Frontal cortex (tissue), 4 donors: Measurements from ENCODE around the gene SPAG16. TPM values are rescaled to one million over a fixed set of nuclear protein-coding genes. Genes with fewer than 3 reads are reported as not detected.

Experiments
- DNase-seq, 2 donors: peaks; one replicate each; pipeline ENCODE4 v3.0.0; 2012; ENCODE audit warnings: low spot score in 2 of 2
- FAIRE-seq: peaks from 2 replicates; lab custom pipeline; 2012; peaks lifted over from hg19 to GRCh38; lab: Jason Lieb, UNC
- total RNA-seq: library from RNA; depleted of rRNA; stranded (reverse); fragments of >200 nt; gene quantifications from one replicate; pipeline ENCODE4 v1.2.3, GENCODE V29; 2014
- donor health status: control.
- donor health status: control.
- donor health status: control.

The SPAG16 gene
- total RNA-seq, 1 donor from 2014 or later, result 87.6 TPM

DNA sequence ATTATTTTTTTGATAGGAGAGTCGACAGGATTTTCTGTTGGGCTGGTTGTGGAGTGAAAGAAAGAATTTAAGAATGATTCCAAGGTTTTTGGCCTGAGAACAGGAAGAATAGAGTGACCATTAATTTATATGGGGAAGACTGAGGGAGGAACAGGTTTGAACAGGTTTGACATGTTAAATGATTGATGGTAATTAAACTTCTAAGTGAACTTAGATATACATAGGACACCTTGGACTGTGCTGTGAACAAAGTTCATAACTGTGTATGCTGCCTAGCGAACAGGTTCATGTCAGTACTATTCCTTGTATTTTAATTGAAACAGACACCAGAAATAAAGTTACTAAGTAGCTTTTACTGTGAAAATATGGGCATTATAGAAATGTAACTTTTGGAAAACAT is 212.0 kb downstream of the SPAG16 start:
- DNase-seq, result no peak
- FAIRE-seq, result no peak

DNA sequence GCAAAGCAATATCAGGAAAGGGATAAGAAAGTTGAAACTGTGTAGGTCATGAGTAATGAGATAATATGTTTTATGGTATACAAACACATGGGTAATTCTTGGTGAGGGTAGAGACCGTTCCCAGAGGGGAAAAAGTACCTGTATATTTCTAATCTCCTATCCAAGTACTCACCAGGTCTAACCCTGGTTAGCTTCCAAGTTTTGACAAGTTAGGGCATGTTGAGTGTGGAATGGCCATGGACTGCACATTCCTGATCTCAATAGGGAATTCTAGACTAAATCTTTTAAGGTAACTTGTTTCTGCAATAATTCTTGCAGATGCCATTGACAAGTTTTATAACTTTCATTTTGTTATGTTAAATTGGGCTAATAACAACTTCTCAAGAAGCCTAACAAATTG is 216.6 kb downstream of the SPAG16 start:
- FAIRE-seq (no peak), DNase-seq (no peak)

DNA sequence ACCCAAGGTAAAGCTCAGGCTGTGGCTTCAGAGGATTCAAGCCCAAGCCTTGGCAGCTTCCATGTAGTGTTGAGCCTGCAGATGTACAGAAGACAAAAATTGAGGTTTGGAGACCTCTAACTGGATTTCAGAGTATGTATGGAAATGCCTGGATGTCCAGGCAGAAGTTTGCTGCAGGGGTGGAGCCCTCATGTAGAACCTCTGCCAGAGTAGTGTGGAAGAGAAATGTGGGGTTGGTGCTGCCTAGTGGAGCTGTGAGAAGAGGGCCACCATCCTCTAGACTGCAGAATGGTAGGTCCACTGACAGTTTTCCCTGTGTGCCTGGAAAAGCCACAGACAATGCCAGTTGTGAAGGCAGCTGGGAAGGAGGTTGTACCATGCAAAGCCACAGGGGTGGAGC is 239.9 kb downstream of the SPAG16 start:
- no peak for DNase-seq
- FAIRE-seq, result no peak

DNA sequence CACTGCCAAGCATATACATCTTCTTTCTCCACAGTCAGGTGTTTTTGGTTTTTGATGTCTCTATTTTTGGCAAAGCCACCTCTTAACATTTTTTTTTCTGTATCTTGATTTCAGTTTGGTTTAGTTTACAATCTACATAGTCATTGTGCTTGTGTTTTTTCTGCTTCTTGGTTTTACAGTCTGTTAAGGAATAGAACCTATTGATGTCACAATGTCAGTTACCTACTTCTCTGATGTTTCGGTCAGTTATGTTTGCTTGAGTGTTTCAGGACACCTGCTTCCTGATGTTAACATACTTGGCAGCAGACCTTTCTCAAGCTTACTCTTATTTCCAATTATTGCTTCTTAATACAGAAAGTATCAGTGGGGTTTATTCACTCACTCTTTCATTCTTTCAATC is 253.3 kb downstream of the SPAG16 start:
- FAIRE-seq (no peak), DNase-seq (no peak)

DNA sequence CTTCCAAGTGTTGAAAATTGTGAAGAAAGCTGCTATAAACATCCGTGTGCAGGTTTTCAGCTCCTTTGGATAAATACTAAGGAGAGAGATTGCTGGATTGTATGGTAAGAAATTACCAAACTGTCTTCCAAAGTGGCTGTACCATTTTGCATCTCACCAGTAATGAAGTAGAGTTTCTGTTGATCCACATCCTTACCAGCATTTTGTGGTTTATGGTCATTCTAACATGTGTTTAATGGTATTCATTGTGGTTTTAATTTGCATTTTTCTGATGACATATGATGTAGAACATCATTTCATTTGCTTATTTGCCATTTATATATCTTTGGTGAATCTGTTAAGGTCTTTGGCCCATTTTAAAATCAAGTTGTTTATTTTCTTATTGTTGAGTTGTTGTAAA is 260.7 kb downstream of the SPAG16 start:
- DNase-seq (no peak), FAIRE-seq (no peak)

DNA sequence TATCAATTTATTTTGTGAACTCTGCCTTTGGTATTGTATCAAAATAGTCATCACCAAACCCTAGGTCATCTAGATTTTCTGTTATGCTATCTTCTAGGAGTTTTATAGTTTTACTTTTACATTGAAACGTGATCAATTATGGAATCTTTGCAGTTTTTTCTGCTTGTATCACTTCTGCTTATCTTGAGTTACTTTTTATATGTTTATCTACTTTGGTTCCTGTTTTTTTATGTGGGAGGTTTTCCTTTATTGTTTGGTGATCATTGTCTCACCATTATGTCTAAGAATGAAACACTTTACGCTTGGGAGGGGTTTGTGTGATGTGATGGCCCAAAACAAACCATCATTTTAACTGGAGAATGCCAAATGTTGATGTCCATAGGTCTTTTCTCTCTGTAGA is 261.2 kb downstream of the SPAG16 start:
- DNase-seq, result no peak
- no peak for FAIRE-seq

DNA sequence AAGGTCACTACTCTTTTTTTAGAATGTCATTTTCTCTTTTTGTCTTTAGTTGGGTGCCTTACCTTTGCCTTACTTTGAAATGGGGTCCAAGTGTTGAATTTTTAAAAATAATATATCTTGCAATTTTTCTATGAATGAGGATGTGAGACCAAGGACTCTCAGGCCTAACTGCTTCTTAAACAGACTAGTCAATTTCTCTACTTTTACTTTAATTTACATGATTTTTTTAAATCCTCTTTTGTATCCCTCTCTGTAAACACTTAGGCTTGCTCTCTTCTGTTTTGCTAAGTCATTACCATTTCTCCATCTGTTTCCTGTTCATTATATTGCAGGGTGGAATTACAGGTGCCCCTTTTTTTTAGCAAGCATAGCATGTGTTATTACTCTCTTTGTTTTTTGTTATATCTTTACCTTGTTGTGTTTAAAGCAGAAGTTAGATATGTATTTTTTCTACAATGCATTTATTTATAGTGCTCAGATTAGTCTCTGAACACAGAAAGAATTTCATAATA is 261.8 kb downstream of the SPAG16 start:
- DNase-seq (no peak), FAIRE-seq (no peak)

DNA sequence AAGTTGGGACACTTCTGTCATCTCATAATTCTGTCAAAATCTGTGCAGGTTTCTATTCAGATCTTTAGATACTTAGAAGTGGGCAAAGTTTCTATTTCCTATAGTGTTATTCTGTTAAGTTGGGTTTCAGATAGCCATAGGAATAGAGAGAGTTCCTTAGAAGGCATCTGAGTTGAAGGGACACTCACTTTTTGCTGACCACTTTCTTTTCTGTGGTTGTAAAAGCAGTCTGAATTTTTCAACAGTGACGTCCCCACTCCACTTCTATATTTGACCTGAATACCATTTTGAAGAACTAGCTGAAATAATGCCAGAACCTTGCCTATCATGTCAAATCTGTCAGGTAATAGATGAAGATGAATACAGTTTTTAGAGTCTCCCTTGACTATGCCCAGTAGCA is 267.3 kb downstream of the SPAG16 start:
- no peak for FAIRE-seq
- DNase-seq, result no peak

DNA sequence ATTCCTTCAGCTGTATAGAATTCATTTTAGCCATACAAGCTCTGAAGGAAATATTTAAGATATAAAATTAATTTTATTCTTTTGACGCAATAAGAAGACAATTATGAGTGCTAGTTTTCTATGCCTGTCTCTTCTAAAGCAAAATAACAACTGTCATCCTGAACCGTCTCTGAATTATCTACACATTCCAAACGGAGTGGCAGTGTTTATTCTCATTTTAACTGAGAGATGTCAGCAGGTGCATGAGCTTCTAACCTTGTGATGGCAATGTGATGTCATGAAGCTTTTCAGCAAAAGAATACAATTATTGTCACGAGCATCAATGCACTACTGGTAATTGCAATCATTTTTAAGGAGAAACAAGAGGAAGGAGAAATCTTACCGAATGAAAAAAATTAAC is 274.8 kb downstream of the SPAG16 start:
- no peak for DNase-seq
- no peak for FAIRE-seq

DNA sequence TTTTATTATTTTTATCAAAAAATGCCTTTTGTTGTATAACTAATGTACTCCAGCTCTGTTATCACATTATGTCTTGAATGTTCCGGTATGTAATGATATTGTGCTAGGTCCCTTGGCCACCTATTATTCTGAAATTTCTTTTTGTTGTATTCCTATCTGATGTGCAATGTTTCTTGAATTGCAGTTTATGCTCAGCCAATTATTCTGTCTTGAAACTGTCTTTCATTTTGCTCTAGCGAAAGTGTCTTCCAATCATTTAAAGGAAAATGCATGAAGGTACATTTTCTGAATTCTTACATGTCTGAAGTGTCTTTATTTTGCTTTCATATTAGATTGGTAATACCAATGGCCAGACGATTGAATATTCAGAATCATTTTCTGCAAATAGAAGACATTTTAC is 277.5 kb downstream of the SPAG16 start:
- no peak for FAIRE-seq
- no peak for DNase-seq

DNA sequence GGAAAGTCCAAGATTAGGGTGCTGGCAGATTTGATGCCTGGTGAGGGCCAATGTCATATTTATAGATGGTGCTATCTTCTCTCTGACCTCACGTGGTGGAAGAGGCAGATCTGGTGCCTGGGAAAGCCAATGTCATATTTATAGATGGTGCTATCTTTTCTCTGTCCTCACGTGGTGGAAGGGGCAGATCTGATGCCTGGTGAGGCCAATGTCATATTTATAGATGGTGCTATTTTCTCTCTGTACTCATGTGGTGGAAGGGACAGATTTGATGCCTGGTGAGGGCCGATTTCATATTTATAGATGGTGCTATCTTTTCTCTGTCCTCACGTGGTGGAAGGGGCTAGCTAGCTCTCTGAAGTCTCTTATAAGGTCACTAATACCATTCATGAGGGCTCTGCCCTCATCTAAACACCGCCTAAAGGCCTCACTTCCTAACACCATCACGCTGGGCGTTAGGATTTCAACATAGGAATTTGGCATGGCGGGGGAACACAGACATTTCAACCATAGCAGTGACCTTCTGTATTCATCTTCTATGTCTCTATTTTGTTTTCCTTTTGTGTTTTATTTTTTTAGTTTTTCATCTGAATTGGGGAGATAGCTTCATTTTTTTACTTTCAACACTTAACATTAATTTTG is 278.4 kb downstream of the SPAG16 start:
- FAIRE-seq, result no peak
- no peak for DNase-seq

DNA sequence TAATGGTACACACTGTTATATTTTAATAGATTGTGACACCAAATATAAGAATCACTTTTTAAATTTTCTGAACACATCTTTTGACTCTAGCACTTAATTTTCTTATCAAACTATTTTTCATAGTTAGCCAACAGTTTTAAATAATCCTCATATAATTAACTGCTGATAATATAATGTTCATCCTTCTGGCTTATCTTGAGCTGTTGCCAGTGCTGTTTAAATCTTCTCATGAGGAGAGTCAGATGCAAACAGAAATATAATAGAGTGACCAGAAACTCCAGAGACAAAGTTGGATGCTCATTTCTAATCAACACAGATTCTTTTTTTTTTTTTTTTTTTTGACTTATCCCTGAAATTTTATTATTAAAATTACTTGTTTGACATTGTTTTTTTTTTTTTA is 282.6 kb downstream of the SPAG16 start:
- FAIRE-seq, result no peak
- no peak for DNase-seq

DNA sequence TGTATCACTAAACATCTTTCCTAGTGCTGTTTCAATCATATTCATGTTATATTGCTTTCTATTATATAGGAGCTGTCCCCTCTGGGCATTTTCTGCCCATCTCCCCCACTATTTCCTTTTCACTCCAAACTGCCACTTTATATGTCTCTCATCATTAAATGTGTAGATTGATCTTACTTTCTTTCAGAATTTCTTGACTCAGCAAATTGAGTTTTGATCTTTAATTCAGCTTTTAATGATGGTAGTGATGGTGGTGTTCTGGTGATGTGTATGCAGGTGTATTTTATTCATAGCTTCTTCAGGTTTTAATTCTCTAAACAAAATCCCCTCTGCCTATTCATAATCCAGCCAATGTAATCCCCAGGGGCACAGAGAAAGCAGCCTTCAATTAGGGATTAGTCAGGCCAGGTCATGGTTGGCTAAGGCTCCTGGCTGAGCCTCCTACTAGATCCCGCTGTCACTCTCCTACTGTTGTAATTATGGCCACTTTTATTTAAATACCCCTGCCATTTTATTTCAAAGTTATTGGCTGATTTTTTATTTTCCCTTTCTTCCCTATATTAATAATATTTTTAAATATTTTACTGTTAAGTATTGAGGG is 325.4 kb downstream of the SPAG16 start:
- DNase-seq (no peak), FAIRE-seq (no peak)

DNA sequence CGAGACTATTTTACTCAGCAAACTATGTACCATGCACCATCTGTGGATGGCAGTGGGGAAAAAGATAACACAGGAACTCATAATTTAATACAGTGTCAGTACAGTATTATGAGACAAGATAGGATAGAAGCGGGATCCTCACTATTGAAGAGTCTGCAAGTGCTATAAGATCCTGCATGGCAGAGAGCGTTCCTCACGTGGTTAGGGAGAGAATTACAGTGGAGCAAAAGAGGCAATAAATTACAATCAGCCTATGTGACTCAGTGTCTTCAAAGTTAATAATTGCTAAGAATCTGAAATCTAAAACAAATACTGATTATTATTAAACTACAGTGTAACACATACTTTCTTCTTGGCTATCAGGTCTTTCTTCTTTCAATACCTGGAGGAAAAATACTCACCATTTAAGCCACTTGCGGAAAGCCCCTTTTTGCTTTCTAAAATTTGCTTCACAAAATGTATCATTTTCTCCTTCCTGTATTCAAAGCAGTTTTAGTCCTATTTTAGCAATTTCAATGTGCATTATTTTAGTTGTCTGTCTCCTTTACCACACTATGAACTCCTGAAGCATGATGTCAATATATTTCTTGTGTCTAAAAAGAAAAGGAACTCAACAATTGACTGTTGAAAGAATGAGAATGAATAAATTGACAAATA is 342.9 kb downstream of the SPAG16 start:
- DNase-seq (no peak), FAIRE-seq (no peak)

DNA sequence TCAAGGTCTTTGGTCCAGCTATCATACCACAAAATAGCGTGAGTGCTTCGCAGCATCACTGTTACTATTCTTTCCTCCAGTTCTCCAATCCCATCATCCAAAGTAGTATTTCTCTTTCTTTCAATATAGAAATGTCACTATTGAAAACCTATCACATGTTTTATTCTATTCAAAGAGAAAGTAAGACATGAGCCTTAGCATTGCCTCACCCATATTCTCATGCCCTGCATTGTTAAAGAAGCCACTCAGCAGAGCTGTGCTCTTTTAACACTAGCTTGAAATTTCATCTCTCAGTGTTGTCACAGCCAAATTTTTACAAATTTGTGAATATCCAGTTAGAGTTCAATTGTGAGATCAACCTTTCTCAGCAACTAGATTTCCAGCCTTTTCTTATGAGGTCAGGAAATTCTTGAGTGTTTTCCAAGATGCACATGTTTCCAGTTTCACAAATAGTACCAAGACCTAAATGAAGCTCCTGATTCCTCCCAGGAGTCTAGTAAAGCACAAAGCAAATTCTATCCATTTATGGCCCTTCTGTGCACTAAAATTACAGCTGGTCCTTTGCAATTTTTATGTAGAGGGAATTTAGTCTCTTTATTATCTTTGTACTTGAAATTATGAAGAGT is 343.7 kb downstream of the SPAG16 start:
- no peak for FAIRE-seq
- no peak for DNase-seq

DNA sequence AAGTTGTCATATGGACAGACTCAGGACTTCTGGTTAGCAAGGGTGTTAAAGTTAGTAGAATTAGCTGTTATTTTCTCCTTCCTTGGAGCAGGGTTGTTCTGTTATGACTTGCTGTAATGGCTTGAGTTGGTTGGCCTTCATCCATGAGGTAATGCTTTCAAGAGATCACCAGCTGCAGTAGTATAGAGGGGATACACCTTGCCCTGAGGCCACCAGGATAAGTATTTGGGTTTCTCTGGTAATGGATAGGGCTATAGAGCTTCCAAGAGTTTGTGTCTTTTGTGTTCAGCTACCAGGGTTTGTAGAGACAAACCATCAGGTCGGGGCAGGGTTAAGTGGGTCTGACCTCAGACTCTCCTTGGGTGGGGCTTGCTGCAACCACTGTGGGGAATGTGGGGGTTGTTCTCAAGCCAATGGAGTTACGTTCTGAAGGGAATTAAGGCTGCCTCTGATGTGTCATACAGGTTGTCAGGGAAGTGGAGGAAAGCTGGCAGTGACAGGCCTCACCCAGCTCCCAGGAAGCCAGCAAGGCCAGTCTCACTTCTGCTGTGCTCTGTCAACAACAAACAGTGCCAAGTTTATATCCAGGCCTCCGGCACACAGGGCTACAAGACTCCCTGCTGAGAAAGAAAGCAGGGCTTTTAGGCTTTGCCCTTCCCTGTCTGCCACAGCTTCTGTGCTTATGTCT is 356.6 kb downstream of the SPAG16 start:
- no peak for FAIRE-seq
- DNase-seq, result no peak

DNA sequence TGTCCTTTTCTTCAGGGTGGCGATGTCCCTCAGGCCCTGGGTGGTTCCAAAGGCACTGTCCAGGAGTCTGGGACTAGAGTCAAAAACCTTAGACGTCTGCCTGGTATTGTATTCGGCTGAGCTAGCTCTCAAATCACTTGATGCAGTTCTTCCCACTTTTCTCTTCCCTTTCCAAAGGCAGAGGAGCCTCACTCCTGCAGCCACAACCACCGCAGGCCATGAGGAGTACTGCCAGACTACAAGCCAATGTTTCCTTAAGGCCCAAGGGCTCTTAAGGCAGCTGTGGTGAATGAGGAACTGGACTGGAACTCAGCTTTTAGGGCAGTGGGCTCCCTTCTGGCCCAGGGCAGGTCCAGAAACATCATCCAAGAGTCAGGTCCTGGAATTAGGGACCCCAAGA is 360.7 kb downstream of the SPAG16 start:
- DNase-seq (no peak), FAIRE-seq (no peak)

DNA sequence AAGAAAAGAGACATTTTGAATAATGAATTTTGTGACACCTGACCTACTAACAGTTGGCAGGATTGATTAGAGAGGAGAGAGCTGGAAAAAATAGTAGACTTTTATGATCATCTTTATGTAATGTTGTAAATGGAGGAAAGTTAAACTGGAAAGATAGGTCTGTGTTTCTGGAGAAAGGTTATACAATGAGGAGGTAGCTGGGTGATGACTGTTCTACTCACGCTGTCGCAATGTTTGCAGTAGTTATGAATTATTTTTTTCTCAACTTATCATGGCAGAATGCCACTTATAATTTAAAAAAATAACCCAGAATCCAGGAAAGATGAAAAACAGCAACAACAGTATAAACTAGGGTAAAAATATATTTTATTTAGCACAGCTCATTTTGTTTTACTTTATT is 364.9 kb downstream of the SPAG16 start:
- FAIRE-seq, result no peak
- no peak for DNase-seq

DNA sequence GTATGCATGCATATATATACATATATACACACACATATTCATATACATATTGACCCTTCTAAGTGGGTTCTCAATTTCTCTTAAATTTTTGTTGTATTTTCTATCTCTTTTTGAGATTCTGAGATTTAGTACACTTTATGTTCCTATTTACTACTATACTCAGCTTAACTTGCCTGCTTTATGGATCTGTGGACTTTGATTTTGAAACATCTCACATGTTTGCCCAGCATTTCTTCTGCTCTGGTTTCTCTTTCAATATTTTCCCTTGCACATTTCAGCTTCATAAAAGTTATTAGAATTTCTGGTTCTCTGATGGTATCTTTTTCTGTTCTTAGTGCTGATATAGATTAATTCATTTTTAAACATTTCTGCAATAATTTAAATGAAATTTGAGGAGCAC is 380.6 kb downstream of the SPAG16 start:
- DNase-seq (no peak), FAIRE-seq (no peak)

DNA sequence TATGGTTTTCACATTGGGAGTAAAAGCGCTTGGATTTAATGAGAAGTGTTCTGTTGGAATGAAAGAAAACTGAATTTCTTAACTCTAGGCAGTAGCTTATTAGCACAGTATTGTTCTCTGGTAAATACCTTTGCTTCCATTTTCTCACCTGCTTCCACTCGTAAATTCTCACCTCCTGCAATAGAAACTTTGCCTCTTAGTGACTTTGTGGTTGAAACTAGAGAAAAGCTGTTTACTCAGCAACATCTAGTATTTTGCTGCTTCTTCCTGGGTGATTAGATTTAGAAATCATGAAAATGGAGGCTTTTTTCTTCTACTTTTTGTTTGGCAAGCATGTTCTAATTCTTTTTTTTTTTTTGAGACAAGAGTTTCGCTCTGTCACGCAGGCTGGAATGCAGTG is 385.4 kb downstream of the SPAG16 start:
- no peak for DNase-seq
- FAIRE-seq, result no peak
